Activated CD4-positive, alpha-beta T cell treated with anti-CD3 and anti-CD28 coated beads, Interleukin-10, Interleukin-2, amounts not matched to agents 100 ng/mL and 50 ng/mL, durations not matched to agents 16 hours and 8 hours (primary cell): Measurements from ENCODE around the gene PLEKHG3.
"Not testable (repeated sequence)": the region's sequence is repeated elsewhere in the genome, so short reads cannot be mapped to it uniquely, and the experiment has no call there.

Experiments
- DNase-seq: peaks from one replicate; pipeline ENCODE4 v3.0.0-alpha.2; 2020

The PLEKHG3 gene

DNA sequence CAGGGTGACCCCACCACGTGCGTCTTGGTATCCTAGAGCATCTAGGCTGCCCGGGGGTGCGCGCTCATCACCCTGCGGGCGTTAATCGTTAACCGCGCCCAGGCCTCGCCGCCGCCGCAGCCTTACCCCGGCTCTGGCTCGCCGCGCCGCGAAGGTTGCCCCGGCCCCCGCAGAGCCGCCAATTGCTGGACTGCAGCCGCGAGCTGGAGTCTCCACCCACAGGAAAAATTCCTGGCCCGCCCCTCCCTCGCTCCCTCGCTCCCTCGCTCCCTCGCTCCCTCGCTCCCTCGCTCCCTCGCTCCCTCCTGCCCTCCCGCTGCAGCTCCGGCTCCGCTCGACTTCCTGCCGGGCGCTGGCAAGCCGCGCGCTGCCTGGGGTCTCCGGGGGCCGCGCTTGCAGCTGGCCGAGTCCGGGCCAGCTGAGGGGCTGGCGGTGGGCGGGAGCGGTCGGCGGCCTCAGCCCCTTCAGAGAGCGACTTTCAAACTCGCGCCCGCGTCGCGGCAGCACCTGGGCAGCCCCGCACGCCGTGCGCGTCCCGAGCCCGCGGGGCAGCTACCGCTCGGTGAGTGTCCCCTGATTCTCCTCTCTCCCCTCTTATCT lies at the start of gene PLEKHG3:
PLEKHG3 (plus strand) TSS at position 282 of the 600 bp plus-strand sequence. CDS start 23,208 bp downstream, outside the sequence.
- DNase-seq: no peak

DNA sequence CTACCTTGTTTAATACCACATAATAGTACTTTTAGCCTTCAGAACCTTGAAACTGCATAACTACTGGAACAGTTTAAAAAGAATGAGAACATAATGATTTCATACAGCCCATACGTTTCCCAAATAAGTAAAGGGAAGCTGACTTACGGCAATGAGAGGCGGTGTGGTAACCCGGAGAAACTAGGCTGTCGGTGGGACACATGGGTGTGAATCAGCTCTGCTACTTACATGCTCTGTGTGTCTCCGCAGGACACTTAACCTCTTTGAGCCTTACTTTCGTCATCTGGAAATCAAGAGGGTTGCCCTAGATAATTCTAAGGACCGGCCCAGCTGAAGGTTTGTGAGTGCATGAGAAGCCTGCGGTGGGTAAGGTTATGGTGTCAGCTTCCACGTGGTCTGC lies 49.3 kb upstream of the PLEKHG3 start:
- no peak for DNase-seq

DNA sequence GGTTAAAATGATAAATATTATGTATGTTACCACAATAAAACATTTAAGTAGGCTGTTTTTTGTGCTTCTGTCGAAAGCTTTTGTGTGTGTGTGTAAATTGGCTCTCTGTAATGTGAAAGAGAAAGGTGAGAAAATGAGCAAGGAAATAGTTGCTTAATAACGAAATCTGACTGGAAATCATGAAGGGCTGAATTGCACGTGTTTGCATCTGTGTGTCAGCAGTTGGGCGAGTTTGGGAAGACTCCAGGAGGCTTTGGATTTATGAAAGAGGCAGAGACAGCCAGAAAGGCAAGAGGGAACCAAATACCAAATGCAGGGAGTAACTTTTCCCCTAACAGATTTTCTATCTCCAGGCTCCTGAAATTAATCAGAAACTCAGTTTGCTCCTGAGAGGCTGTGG lies 47.2 kb upstream of the PLEKHG3 start:
- no peak for DNase-seq

DNA sequence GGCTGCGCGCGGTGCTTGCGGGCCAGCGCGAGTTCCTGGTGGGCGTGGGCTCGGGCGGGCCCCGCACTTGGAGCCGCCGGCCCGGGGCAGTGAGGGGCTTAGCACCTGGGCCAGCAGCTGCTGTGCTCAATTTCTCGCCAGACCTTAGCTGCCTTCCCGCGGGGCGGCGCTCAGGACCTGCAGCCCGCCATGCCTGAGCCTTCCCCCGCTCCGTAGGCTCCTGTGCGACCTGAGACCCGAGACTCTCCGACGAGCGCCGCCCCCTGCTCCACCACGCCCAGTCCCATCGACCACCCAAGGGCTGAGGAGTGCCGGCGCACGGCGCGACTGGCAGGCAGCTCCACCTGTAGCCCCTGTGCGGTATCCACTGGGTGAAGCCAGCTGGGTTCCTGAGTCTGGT lies 46.0 kb upstream of the PLEKHG3 start:
- DNase-seq: no peak

DNA sequence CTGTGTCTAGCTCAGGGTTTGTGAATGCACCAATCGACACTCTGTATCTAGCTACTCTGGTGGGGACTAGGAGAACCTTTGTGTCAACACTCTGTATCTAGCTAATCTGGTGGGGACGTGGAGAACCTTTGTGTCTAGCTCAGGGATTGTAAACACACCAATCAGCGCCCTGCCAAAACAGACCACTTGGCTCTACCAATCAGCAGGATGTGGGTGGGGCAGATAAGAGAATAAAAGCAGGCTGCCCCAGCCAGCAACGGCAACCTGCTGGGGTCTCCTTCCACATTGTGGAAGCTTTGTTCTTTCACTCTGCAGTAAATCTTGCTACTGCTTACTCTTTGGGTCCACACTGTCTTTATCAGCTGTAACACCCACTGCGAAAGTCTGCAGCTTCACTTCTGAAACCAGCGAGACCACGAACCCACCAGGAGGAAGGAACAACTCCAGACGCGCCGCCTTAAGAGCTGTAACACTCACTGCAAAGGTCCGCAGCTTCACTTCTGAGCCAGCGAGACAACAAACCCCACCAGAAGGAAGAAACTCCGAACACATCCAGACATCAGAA lies 45.4 kb upstream of the PLEKHG3 start:
- DNase-seq: not testable (repeated sequence)

DNA sequence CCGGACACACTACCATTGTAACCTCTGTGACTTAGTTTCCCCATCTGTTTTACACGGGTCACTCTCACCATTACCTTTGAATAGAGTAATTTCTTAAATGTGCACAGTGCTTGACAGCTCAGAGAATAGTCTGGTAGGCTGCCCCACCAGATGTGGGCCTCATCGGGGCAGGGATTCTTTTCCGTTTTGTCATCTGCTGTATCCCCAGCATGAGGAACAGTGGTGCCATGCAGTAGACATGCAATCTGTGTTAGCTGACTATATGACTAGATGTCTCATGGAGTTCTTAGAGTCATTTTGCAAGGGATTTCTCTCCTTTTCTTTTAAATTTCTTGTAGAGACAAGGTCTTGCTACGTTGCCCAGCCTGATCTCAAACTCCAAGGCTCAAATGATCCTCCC lies 44.9 kb upstream of the PLEKHG3 start:
- DNase-seq: no peak

DNA sequence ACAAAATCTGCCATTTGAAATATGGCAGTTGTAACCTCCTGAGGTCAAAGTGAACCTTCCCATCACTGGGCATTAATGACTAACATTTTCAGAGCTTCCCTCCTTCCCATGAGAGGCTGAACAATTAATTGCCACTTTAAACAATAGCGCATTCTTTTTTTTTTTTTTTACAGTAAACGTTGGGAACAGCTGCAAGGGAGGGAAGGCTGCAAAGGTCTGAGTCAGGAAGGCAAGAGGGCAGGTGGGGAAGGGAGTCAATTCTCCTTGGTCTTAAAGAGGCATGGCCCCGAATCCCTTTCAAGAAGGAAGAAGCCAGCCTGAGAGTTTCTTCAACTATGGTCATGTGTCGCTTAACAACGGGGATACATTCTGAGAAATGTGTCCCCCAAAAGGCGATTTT lies 41.0 kb upstream of the PLEKHG3 start:
- no peak for DNase-seq

DNA sequence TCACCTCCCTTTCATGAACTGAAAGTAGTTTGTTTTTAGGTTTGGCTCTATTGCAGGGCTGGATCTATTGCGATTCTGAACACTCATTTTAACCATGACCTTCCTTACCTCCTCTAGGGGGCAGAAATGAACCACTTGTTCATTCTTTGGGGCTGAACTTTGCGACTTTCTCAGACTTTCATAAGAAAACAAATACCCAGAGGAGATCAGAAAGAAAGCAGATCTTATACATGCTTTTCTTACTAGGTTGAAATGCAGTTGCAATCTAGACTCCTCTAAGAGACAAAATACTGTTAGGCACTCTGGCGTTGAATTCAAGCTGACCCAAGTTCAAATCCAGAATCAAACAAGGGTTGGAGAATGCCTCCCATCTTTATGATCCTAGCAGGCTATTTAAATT lies 32.6 kb upstream of the PLEKHG3 start:
- peak; percentile 61 for DNase-seq

DNA sequence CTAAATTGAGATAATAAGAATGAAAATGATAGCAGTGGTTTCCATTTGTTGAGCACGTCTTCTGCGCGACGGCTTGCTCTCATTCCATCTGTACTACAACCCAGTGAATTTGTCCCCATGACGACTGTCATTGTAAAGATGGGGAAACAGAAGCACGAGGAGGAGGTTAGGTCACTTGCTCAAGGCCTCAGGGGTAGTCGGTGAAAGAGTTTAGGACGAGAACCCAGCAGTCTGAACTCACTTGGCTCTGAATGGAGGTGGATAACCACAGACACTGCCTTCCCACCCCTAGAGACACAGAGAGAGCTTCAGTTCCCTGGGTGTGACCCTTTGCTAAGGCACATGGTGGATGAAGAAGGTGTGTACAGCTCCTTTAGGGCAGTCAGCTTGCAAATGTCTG lies 30.9 kb upstream of the PLEKHG3 start:
- no peak for DNase-seq

DNA sequence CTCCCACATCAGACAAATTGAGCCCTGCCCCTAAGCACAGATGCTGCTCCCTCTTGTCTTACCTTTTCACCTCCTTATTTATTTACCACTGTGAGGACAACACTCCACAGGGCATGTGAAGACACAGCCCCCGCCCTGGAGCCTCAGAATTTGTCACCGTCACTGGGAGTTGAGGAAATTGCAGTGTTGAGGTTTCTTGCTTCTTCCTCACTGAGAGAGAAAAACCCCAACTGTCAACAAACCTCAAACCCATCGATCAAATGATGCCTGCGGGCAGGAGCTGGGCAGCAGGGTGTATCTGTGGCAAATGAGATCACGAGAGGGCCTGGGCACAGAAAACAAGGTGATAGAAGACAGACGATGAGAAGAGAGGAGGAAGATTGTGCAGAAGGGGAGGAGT lies 30.5 kb upstream of the PLEKHG3 start:
- peak; percentile 75 for DNase-seq

DNA sequence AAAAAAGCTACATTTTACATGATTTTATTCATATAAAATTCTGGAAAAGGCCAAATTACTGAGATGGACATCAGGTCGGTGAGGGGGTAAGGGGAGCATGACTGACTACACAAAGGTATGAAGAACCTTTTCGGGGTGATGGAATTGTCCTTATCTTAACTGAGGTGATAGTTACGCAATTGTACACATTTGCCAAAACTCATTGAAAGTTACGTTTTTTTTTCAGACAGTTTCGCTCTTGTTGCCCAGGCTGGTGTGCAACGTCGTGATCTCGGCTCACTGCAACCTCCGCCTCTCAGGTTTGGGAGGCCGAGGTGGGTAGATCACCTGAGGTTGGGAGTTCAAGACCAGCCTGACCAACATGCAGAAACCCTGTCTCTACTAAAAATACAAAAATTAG lies 29.4 kb upstream of the PLEKHG3 start:
- DNase-seq: no peak

DNA sequence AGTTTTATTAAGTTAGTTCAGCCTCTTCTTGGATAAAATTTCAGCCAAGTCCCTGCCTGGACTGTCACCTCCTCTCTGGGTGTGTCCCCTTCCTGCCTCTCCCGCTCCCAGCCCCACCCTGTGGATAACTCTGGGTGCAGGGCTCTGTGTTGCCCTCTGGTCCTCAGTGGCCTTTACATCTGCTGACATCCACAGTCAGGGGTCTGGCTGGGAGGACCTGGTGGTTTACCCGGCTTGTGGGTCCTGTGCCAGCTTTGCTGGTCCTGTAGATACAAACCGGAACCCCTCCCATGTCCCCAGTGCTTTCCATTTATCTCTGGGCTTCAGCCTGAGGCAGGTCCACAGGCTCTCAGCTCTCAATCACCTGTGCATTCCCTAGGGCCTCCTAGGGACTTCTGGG lies 28.9 kb upstream of the PLEKHG3 start:
- DNase-seq: no peak

DNA sequence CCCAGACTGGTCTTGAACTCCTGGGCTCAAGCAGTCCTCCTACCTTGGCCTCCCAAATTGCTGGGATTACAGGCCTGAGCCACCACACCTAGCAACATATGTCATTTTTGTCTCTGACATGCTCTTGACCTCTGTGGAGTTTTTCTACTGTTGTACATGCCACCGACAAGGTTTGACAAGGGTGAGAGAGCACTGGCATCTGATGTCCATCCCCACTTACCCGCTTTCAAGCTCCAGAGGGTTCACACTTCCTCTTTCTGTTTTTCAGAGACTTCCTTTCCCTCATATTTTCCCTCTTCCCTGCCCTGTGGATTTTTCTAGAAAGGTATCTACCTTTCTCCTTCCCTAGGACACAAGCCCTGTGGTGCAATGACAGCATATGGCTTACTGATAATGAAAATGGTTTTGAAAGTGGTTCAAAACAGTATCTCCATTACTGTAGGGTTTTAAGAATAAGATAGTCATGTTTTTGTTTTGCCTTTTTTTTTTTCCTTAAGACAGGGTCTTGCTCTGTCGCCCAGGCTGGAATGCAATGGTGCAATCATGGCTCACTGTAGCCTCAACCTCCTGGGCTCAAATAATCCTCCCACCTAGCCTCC lies 27.7 kb upstream of the PLEKHG3 start:
- DNase-seq: no peak

DNA sequence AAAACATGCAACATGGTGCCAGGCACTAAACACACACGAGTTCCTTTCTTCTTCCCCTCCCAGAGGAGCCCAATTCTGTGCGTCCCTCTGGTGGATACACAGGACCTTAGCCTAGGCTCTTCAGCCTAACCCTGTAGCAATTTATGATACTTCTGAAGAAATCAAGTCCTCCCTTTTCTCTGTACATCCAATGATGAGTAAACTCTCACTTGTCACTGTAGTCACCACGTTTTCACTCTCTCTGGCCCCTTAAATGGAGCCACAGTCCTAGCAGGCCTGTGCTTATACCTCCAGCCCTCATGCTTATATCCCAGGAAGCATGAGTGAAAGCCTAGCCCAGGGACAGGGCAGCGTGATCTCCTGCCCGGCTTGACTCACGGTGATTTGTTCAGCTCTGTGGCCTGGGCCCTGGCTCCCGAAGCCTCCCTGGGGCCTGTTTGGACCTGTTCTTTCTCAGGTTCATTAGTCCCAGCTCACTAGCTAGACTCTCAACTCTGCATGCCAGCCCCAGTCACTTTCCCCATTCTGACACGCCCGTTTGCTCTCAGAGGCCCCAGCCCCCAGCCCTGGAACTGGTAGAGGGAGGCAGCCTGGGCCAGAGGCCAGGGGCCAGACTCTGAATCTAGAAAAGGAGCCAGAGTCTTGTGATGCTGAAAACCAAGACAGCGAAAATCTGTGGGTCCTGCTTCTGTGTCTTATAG lies 24.1 kb upstream of the PLEKHG3 start:
- DNase-seq: no peak

DNA sequence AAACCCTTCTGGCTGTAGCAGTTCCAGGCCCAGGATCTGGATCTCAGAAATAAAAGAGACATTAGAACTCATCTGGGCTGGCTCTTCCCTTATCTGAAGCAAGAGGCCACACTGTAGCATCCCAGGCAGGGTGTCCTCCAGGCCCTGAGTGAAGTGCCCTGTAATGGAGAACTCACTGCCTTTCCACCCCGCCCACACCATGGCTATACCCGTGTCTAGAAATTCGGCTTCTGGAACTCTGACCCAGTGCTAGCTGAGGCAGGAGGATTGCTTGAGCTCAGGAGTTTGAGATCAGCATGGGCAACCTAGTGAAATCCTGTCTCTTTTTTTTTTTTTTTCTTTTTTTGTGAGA lies 23.5 kb upstream of the PLEKHG3 start:
- DNase-seq: no peak

DNA sequence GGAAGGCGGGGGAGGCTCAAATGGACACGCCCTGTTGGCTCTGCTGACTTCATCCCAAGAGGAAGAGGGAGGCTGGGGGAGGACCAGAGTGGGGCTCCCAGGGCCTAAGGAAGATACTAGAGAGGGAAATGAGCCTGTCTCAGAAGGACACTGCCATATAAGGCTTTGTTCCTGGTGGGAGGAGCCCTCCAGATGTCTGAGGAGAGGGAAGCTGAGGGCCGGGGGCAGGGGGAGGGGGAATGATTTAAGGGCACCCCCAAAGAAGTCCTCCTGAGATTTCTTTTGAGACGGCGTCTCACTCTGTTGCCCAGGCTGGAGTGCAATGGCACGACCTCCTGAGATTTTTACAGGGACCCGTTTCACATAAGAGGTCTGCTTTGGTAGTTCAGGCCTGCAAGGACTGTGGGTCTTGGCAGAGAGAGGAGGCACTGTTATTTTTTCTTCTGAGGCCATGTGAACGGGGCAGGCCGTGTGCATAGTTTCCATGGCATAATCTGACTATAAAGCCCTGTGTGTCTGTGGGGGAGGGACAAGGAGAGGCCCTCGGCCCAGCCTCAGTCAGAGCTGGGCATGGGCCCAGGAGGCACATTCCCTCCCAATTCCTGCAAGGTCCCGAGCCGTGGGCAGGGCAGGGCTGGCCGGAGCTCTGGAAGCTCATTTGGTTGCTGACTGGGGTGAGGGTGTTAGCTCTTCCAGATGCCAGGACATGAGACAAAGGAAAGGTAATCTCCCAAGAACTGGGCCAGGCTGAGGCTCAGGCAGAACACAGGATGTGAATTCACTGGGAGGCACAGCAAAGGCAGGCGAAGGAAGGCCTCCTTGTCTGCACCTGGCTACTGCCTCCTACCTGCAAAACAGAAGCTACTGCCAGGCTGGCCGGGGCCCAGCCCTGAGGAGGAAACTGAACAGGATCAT lies 22.2 kb upstream of the PLEKHG3 start:
- DNase-seq: no peak

DNA sequence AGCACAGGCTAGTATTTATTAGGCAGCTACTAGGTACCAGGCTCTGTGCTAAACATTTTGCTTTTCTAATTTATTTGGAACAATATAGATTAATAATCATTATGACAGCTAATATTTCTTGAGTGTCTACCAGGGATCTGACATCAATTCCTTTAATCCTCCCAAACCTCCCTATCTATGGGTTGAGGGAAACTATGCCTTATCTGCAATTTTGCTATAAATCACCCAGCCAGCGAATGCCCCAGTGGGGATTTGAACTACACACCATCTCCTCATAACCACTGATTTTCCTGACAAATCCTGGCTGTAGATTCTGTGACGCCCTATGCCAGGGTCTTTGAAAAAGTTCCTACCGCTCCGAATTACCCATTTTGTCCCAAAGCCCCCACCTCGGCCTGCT lies 21.4 kb upstream of the PLEKHG3 start:
- no peak for DNase-seq

DNA sequence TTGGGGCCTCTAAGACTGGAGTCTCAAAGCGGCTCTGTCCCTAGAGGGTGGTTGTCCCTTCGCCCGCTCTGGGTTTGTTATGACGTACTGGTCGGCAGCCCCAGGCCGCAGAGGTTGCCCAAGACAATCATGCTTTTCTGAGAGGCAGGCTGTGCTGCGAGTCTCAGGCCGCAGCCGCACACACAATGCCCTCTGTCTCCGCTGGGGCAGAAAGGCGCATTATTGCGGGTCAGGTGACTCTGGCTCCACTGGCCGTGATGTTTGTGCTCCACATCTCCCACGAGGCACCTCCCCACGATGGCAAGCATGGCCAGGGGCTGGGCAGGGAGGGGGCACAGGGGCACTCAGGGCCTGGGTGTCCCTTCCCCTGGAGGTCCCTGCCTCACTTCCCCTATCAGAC lies 21.0 kb upstream of the PLEKHG3 start:
- DNase-seq: no peak

DNA sequence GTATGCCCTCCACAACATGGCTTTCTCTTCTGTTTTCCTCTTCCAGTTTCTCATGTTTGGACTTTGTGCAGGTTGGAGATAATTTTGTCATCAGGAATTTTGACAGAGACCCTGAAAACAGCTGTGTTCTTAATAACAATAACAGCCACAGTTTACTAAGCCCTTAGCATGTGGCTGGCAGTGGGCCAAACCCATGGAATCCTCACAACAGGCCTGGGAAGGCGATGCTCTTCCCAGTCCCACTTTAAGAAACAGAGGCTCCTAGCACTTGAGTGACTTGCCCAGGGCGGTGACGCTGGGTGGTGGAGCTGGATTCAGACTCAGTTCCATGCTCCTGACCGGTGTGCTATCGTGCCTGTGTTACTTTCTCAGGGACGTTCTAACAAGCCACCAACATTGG lies 20.1 kb upstream of the PLEKHG3 start:
- no peak for DNase-seq

DNA sequence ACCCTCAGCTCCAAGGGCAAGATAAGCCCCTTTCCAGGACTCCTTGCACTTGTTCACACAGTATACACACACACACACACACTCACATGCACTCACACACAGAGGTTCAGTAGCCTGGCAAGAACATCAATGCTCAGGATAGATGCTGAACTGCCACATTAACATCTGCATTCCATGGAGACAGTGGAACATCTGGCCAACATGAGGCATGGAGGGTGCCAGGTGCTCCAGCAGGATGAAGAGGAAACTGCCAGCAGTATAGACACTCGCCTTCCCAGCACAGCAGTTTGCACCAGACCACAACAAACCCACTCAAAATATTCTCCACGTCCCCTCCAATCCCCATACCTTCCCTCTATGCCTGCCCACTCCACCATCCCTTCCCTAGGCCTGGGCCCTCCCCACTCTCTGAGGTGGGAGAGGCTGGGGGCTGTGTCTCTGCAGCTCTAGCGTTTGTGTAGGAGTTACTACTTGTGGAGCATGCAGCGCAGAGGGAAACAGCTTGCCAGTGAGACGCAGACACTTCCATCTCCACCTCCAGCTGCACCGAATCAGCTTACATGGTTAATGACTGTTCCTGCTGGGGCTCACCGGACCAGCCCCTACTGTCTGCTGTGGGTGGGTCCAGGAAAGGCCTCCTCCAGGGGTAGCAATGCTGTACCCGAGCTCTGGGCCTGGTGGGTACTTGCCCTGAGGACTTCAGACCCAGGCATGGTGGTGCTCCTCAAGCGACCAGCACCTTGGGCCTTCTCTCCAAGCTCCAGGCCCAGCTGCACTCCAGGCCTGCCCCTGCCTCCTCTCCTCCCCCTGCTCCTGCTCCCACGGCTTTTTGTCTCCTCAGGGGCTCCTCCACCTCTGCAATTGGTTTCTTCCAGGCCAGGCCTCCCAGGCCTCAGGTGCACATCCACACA lies 18.6 kb upstream of the PLEKHG3 start:
- DNase-seq: no peak

DNA sequence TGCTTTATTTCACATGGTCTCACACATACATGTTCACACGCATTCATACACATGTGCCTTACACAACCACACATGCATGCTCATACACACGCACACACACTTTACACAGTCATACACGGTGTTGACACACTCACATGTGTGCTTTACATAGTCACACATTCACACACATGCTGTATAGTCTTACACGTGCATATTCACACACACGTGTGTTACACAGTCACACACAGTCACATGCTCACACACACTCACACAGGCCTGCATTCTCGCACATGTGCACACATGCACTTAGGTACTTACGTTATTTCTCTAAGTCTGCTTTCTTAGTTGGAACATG lies 18.0 kb upstream of the PLEKHG3 start:
- no peak for DNase-seq

DNA sequence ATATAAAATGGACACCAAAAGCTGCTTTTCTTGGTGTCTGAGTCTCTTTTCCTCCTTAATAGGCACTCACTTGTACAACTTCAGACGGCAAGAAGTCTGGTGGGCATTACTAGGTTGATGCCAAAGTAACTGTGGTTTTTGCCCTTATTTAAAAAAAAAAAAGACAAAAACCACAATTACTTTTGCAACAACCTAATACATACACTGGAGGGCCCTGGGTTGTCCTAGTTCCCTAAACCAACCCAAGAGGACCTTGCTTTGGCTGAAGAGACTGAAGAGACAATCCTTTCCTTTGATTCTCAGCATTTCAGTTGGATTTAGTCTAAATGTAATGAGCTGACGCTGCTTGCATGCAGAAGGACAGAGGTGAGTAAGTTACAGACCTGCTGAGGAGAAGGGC lies 16.2 kb upstream of the PLEKHG3 start:
- DNase-seq: no peak
